IMR-90 (cell line): ENCODE data around the gene TASP1. TPM values are rescaled to one million over a fixed set of nuclear protein-coding genes. Genes with fewer than 3 reads are reported as not detected.

ENCODE experiments used
- ATAC-seq: fragments of 200-7000 bp; cut with Tn5 transposase; 2 replicates; pipeline ENCODE4 v1.9.1; 2020; ENCODE audit warnings: low read depth, mild to moderate bottlenecking, moderate library complexity
- BruUV-seq: library from RNA; stranded (reverse); fragments of 400-500 nt; replicated peaks from 2 replicates; lab custom pipeline; 2021; lab: Mats Ljungman, UMichigan
- CTCF ChIA-PET: fragments of 300-600 bp; formaldehyde crosslinking; extraction: SDS; loops from one replicate; lab custom pipeline; 2021; ENCODE audit warnings: antibody characterized with exemption; lab: Yijun Ruan, JAX
- POLR2A ChIA-PET: fragments of 300-600 bp; sonication (Branson Sonifier 250); formaldehyde crosslinking; loops from one replicate; lab custom pipeline; 2022; ENCODE audit warnings: antibody characterized with exemption; ENCODE audit not compliant: unreplicated experiment; lab: Charles Lee
- DNase-seq: peaks from one replicate; pipeline ENCODE4 v3.0.0; 2013
- H2AFZ ChIP-seq: replicated peaks from 2 replicates; pipeline ENCODE3; 2013; ENCODE audit warnings: low read length, mild to moderate bottlenecking; ENCODE audit not compliant: poor library complexity
- H2AK5ac ChIP-seq: 2 replicates; pipeline ENCODE4 v1.6.1; 2013; ENCODE audit warnings: low read depth, low read length, inconsistent platforms
- H2AK9ac ChIP-seq: replicated peaks from 2 replicates; pipeline ENCODE3; 2013; ENCODE audit warnings: mild to moderate bottlenecking, low read depth, low read length, moderate library complexity; ENCODE audit not compliant: poor library complexity
- H2BK120ac ChIP-seq: 2 replicates; pipeline ENCODE4 v1.6.1; 2013; ENCODE audit warnings: low read depth, low read length, inconsistent platforms
- H2BK15ac ChIP-seq: 3 replicates; pipeline ENCODE4 v1.6.1; 2013; ENCODE audit warnings: low read depth, low read length, inconsistent platforms
- H2BK20ac ChIP-seq: 2 replicates; pipeline ENCODE4 v1.6.1; 2013; ENCODE audit warnings: low read depth, mild to moderate bottlenecking, inconsistent platforms, low read length, moderate library complexity
- H2BK5ac ChIP-seq: 2 replicates; pipeline ENCODE4 v1.6.1; 2013; ENCODE audit warnings: mild to moderate bottlenecking, low read depth, low read length, inconsistent platforms; ENCODE audit not compliant: poor library complexity, severe bottlenecking
- H3K14ac ChIP-seq: replicated peaks from 2 replicates; pipeline ENCODE4 v1.6.1; 2013; ENCODE audit warnings: low read depth, low read length, inconsistent platforms
- H3K18ac ChIP-seq: 2 replicates; pipeline ENCODE4 v1.6.1; 2013; ENCODE audit warnings: low read depth, low read length, control low read depth
- H3K23ac ChIP-seq: 2 replicates; pipeline ENCODE4 v1.6.1; 2013; ENCODE audit warnings: low read depth, low read length, inconsistent platforms
- H3K27ac ChIP-seq: 2 replicates; pipeline ENCODE4 v1.5.1; 2013; ENCODE audit warnings: mild to moderate bottlenecking, control low read depth, low read length; ENCODE audit not compliant: insufficient read depth
- H3K27me3 ChIP-seq: 2 replicates; pipeline ENCODE4 v1.6.1; 2013; ENCODE audit warnings: low read length; ENCODE audit not compliant: control insufficient read depth, insufficient read depth
- H3K36me3 ChIP-seq: 2 replicates; pipeline ENCODE4 v1.6.1; 2013; ENCODE audit warnings: low read length, mixed read lengths; ENCODE audit not compliant: control insufficient read depth, insufficient read depth
- H3K4ac ChIP-seq: 2 replicates; pipeline ENCODE4 v1.6.1; 2013; ENCODE audit warnings: low read depth, low read length, inconsistent platforms
- H3K4me1 ChIP-seq: 2 replicates; pipeline ENCODE4 v1.6.1; 2013; ENCODE audit warnings: low read length, mixed read lengths; ENCODE audit not compliant: control insufficient read depth, insufficient read depth
- H3K4me2 ChIP-seq: 2 replicates; pipeline ENCODE4 v1.6.1; 2013; ENCODE audit warnings: low read depth, mild to moderate bottlenecking, control low read depth, low read length, moderate library complexity
- H3K4me3 ChIP-seq: 2 replicates; pipeline ENCODE4 v1.5.1; 2013; ENCODE audit warnings: low read depth, mild to moderate bottlenecking, control low read depth, low read length, moderate library complexity; ENCODE audit not compliant: insufficient read depth
- H3K56ac ChIP-seq: 2 replicates; pipeline ENCODE4 v1.6.1; 2013; ENCODE audit warnings: low read length, inconsistent platforms; ENCODE audit not compliant: insufficient read depth; ENCODE audit errors: extremely low read depth
- H3K79me1 ChIP-seq, 2 experiments: 2 replicates each; pipeline ENCODE4 v1.6.1; 2013; ENCODE audit warnings: low read length in 2 of 2, inconsistent platforms in 1 of 2, low read depth in 1 of 2
- H3K9ac ChIP-seq: 2 replicates; pipeline ENCODE4 v1.6.1; 2013; ENCODE audit warnings: low read depth, low read length, control low read depth
- H3K9me1 ChIP-seq: 2 replicates; pipeline ENCODE4 v1.6.1; 2013; ENCODE audit warnings: low read length, inconsistent platforms; ENCODE audit not compliant: insufficient read depth
- H3K9me3 ChIP-seq: 2 replicates; pipeline ENCODE4 v1.6.1; 2013; ENCODE audit warnings: low read length; ENCODE audit not compliant: control insufficient read depth, insufficient read depth
- H4K20me1 ChIP-seq: 2 replicates; pipeline ENCODE4 v1.6.1; 2013; ENCODE audit warnings: low read length, inconsistent platforms; ENCODE audit not compliant: insufficient read depth
- H4K5ac ChIP-seq: 2 replicates; pipeline ENCODE4 v1.6.1; 2013; ENCODE audit warnings: mild to moderate bottlenecking, low read depth, low read length, control low read depth
- H4K8ac ChIP-seq, 2 experiments: 2 replicates each; pipeline ENCODE4 v1.6.1; 2013; ENCODE audit warnings: low read depth in 2 of 2, low read length in 2 of 2, control low read depth in 1 of 2, inconsistent platforms in 1 of 2
- H4K91ac ChIP-seq: 2 replicates; pipeline ENCODE4 v1.6.1; 2013; ENCODE audit warnings: low read depth, low read length, inconsistent platforms; ENCODE audit not compliant: insufficient read depth
- BHLHE40 ChIP-seq: fragments of 150-350 bp; IDR thresholded peaks from 2 replicates; pipeline ENCODE4 v1.6.1; 2016; ENCODE audit warnings: mild to moderate bottlenecking, low read depth, low read length
- CEBPB ChIP-seq: IDR thresholded peaks from 2 replicates; pipeline ENCODE4 v1.6.1; 2012; ENCODE audit warnings: low read depth, low read length, improper control_type of control experiment
- CHD1 ChIP-seq: IDR thresholded peaks from 2 replicates; pipeline ENCODE4 v1.6.1; 2012; ENCODE audit warnings: low read depth, low read length, improper control_type of control experiment
- FOS ChIP-seq: fragments of 150-350 bp; IDR thresholded peaks from 2 replicates; pipeline ENCODE4 v1.6.1; 2016; ENCODE audit warnings: low read depth, low read length
- MAFK ChIP-seq: IDR thresholded peaks from 2 replicates; pipeline ENCODE4 v1.6.1; 2012; ENCODE audit warnings: low read depth, low read length, improper control_type of control experiment
- MAZ ChIP-seq: IDR thresholded peaks from 2 replicates; pipeline ENCODE4 v1.6.1; 2012; ENCODE audit warnings: low read depth, mild to moderate bottlenecking, low read length, improper control_type of control experiment, moderate library complexity, borderline replicate concordance
- NFE2L2 ChIP-seq: fragments of 150-350 bp; IDR thresholded peaks from 2 replicates; pipeline ENCODE4 v1.6.1; 2016; ENCODE audit warnings: low read depth, mild to moderate bottlenecking, low read length
- POLR2A ChIP-seq: IDR thresholded peaks from 2 replicates; pipeline ENCODE4 v1.6.1; 2012; ENCODE audit warnings: mild to moderate bottlenecking, low read depth, low read length
- RAD21 ChIP-seq: IDR thresholded peaks from 2 replicates; pipeline ENCODE4 v1.6.1; 2012; ENCODE audit warnings: low read length, improper control_type of control experiment
- RCOR1 ChIP-seq: IDR thresholded peaks from 2 replicates; pipeline ENCODE4 v1.6.1; 2012; ENCODE audit warnings: mild to moderate bottlenecking, low read length, improper control_type of control experiment; ENCODE audit not compliant: insufficient replicate concordance
- RFX5 ChIP-seq: IDR thresholded peaks from 2 replicates; pipeline ENCODE4 v1.8.0; 2012; ENCODE audit warnings: low read depth, mild to moderate bottlenecking, low read length, moderate library complexity
- SMC3 ChIP-seq: fragments of 150-350 bp; IDR thresholded peaks from 2 replicates; pipeline ENCODE4 v1.6.1; 2016; ENCODE audit warnings: low read depth, mild to moderate bottlenecking, antibody characterized with exemption, low read length, moderate library complexity
- USF2 ChIP-seq: fragments of 150-350 bp; IDR thresholded peaks from 2 replicates; pipeline ENCODE4 v1.6.1; 2017; ENCODE audit warnings: mild to moderate bottlenecking, antibody characterized with exemption, low read length, low read depth
- dilution Hi-C: fragments of 300-500 bp; cut with HindIII; formaldehyde crosslinking; loops from one replicate; pipeline ENCODE4 v1.14.3; 2018; ENCODE audit warnings: low sequenced_read_pairs; ENCODE audit not compliant: unreplicated experiment
- in situ Hi-C: fragments of 300-500 bp; cut with MboI; formaldehyde crosslinking; loops from 3 replicates; pipeline ENCODE4 v1.14.3; 2019; ENCODE audit warnings: low sequenced_read_pairs, inconsistent platforms, mixed read lengths
- intact Hi-C: fragments of 100-400 bp; cut with micrococcal nuclease; formaldehyde crosslinking; loops from 2 replicates; pipeline ENCODE4 v1.10.0; 2022
- polyA plus RNA-seq, 3 experiments: library from polyadenylated mRNA; depleted of rRNA; stranded (reverse); fragments of >200 nt; gene quantifications; 2 replicates each; pipeline ENCODE4 v1.2.3, GENCODE V29; 2012; ENCODE audit warnings: low replicate concordance in 1 of 3
- total RNA-seq: library from RNA; depleted of rRNA; stranded (reverse); fragments of >200 nt; gene quantifications from 2 replicates; pipeline ENCODE4 v1.2.3, GENCODE V29; 2012

Gene TASP1
- total and polyA plus RNA-seq, 2 of the 4 experiments (the other 2 are of a cell fraction) = 3.9 to 7.9 TPM

GRCh38 chr20:13586133-13586532 lies 52.6 kb downstream of the TASP1 start:
- H4K20me1 ChIP-seq = no peaks in the 10 kb centered on the region
- H2BK5ac ChIP-seq = no peak overlapping the region
- POLR2A ChIA-PET = no interaction called here
- no peak overlapping the region for H3K23ac ChIP-seq
- no peaks in the 10 kb centered on the region for H3K27me3 ChIP-seq
- H3K9me1 ChIP-seq = no peaks in the 10 kb centered on the region
- CTCF ChIA-PET = interaction anchor here (0.7 kb wide), 1 partner anchor 29 kb away, joined by 3 read pairs; no protein-coding TSS in a partner anchor
- no peaks in the 10 kb centered on the region for H3K4me1 ChIP-seq
- no peak overlapping the region for H2AK5ac ChIP-seq
- in situ Hi-C loops = no loop called here
- no peak overlapping the region for H3K9ac ChIP-seq
- no peak overlapping the region for H2BK120ac ChIP-seq
- no peak overlapping the region for H3K56ac ChIP-seq
- no peak overlapping the region for H2AK9ac ChIP-seq
- no peak overlapping the region for H4K91ac ChIP-seq
- H3K9me3 ChIP-seq = peaks cover 3% of the 10 kb centered on the region
- no peak overlapping the region for H3K14ac ChIP-seq
- H4K8ac ChIP-seq = no peak overlapping the region
- no peak overlapping the region for H2AFZ ChIP-seq
- H3K36me3 ChIP-seq = no peaks in the 10 kb centered on the region
- no peak overlapping the region for H2BK20ac ChIP-seq
- H2BK15ac ChIP-seq = no peak overlapping the region
- H3K18ac ChIP-seq = no peak overlapping the region
- ATAC-seq (no peak), DNase-seq (no peak)
- TF ChIP-seq RAD21 (no peak), POLR2A (no peak), BHLHE40 (no peak), CEBPB (no peak), MAFK (no peak), RCOR1 (no peak), USF2 (no peak), MAZ (no peak), FOS (no peak), NFE2L2 (no peak), SMC3 (no peak), RFX5 (no peak), CHD1 (no peak)
- H3K4me2 ChIP-seq = no peak overlapping the region
- BruUV-seq = no TSS peak
- intact Hi-C loops = loop anchor here (10.0 kb wide), 1 partner anchor 159 kb away; no protein-coding TSS in a partner anchor
- dilution Hi-C loops = no loop called here
- no peak overlapping the region for H3K27ac ChIP-seq
- no peak overlapping the region for H3K4me3 ChIP-seq
- no peak overlapping the region for H4K5ac ChIP-seq
- H3K79me1 ChIP-seq = 0 out of 4 replicates have a peak, but pooled peaks cover 0 to 4% of the 10 kb centered on the region in 2 experiments
- no peak overlapping the region for H3K4ac ChIP-seq
